HCT116 (cell line): ENCODE results near the gene SLC25A52. TPM values are rescaled to one million over a fixed set of nuclear protein-coding genes. Genes with fewer than 3 reads are reported as not detected.

Experiments used
- ATAC-seq: fragments of 200-7000 bp; cut with Tn5 transposase; 2 replicates; pipeline ENCODE4 v1.9.1; 2020; ENCODE audit warnings: mild to moderate bottlenecking, moderate library complexity
- BruUV-seq: library from RNA; stranded (reverse); fragments of 400-500 nt; replicated peaks from 2 replicates; lab custom pipeline; 2021; lab: Mats Ljungman, UMichigan
- CTCF ChIA-PET: fragments of 300-600 bp; sonication (Branson Sonifier 250); formaldehyde crosslinking; loops from one replicate; lab custom pipeline; 2021; ENCODE audit warnings: antibody characterized with exemption; lab: Charles Lee
- POLR2A ChIA-PET: fragments of 300-600, 350-600 bp; sonication (Branson Sonifier 250); formaldehyde crosslinking; loops from one replicate; lab custom pipeline; 2021; ENCODE audit warnings: antibody characterized with exemption; lab: Charles Lee
- RAD21 ChIA-PET, 2 experiments: fragments of 300-600 bp; sonication (Branson Sonifier 250); formaldehyde crosslinking; loops; one replicate each; lab custom pipeline; 2023; ENCODE audit warnings: low total read pairs in 2 of 2; ENCODE audit not compliant: uncharacterized antibody in 2 of 2, unreplicated experiment in 2 of 2, low non-redundant PET in 1 of 2; lab: Charles Lee
- DNase-seq: peaks from one replicate; pipeline ENCODE4 v3.0.0-alpha.2; 2010; ENCODE audit warnings: low read depth, low spot score
- H2AFZ ChIP-seq: fragments of 200-600 bp; shearing (Covaris generic), sonication (generic); 2 replicates; pipeline ENCODE4 v1.6.1; 2017; ENCODE audit warnings: low read depth, mixed run types, mixed read lengths, antibody characterized with exemption, low read length; ENCODE audit not compliant: poor library complexity, severe bottlenecking
- H3K27ac ChIP-seq: 2 replicates; pipeline ENCODE4 v1.5.1; 2012; ENCODE audit warnings: low read depth, low read length
- H3K27me3 ChIP-seq: fragments of 200-600 bp; sonication (generic); 2 replicates; pipeline ENCODE4 v1.6.1; 2016; ENCODE audit warnings: mixed run types, low read length, mixed read lengths; ENCODE audit not compliant: insufficient read depth
- H3K36me3 ChIP-seq, 2 experiments: fragments of 200-500 bp in 1 of 2; fragments of 200-600 bp in 1 of 2; sonication (Bioruptor generic) in 1 of 2; sonication (generic) in 1 of 2; 2 replicates each; pipeline versions ENCODE4 v1.5.1 to v1.6.1; 2014 to 2016; ENCODE audit warnings: low read length in 2 of 2, inconsistent platforms in 1 of 2, mixed read lengths in 1 of 2, mixed run types in 1 of 2; ENCODE audit not compliant: insufficient read depth in 2 of 2, control insufficient read depth in 1 of 2
- H3K4me1 ChIP-seq, 2 experiments: fragments of 200-600 bp in 1 of 2; sonication (generic) in 1 of 2; 2 replicates each; pipeline versions ENCODE4 v1.5.1 to v1.6.1; 2012 to 2017; ENCODE audit warnings: low read length in 2 of 2, inconsistent platforms in 1 of 2, mild to moderate bottlenecking in 1 of 2, mixed read lengths in 1 of 2, mixed run types in 1 of 2, moderate library complexity in 1 of 2; ENCODE audit not compliant: insufficient read depth in 2 of 2, control insufficient read depth in 1 of 2
- H3K4me2 ChIP-seq: fragments of 200-600 bp; sonication (generic); 2 replicates; pipeline ENCODE4 v1.6.1; 2017; ENCODE audit warnings: mixed run types, low read length, mixed read lengths
- H3K4me3 ChIP-seq, 2 experiments: fragments of 200-600 bp in 1 of 2; sonication (generic) in 1 of 2; replicated peaks in 1 of 2; 2 replicates each; pipeline ENCODE4 v1.5.1; 2011 to 2016; ENCODE audit warnings: low read length in 2 of 2, control low read depth in 1 of 2, low read depth in 1 of 2, mild to moderate bottlenecking in 1 of 2, mixed read lengths in 1 of 2, mixed run types in 1 of 2
- H3K79me2 ChIP-seq: fragments of 200-600 bp; sonication (generic); 2 replicates; pipeline ENCODE4 v1.6.1; 2017; ENCODE audit warnings: mild to moderate bottlenecking, mixed run types, low read length, moderate library complexity, mixed read lengths; ENCODE audit not compliant: insufficient read depth
- H3K9ac ChIP-seq: fragments of 200-600 bp; sonication (generic); 2 replicates; pipeline ENCODE4 v1.6.1; 2016; ENCODE audit warnings: low read length, mixed read lengths
- H3K9me2 ChIP-seq: fragments of 200-600 bp; sonication (generic), shearing (Covaris generic); 2 replicates; pipeline ENCODE4 v1.6.1; 2017; ENCODE audit warnings: mixed run types, mild to moderate bottlenecking, moderate library complexity; ENCODE audit not compliant: insufficient read depth
- H3K9me3 ChIP-seq, 2 experiments: fragments of 200-500 bp in 1 of 2; fragments of 200-600 bp in 1 of 2; sonication (Bioruptor generic) in 1 of 2; sonication (generic) in 1 of 2; 2 replicates each; pipeline ENCODE4 v1.6.1; 2014 to 2017; ENCODE audit warnings: low read length in 2 of 2, mixed read lengths in 2 of 2, inconsistent platforms in 1 of 2, low read depth in 1 of 2, mild to moderate bottlenecking in 1 of 2, mixed run types in 1 of 2, moderate library complexity in 1 of 2; ENCODE audit not compliant: control insufficient read depth in 1 of 2, insufficient read depth in 1 of 2
- H4K20me1 ChIP-seq: fragments of 200-600 bp; sonication (generic), shearing (Covaris generic); 2 replicates; pipeline ENCODE4 v1.6.1; 2017; ENCODE audit warnings: mixed run types, mild to moderate bottlenecking, moderate library complexity; ENCODE audit not compliant: insufficient read depth
- ATF3 ChIP-seq: IDR thresholded peaks from 2 replicates; pipeline ENCODE4 v1.6.1; 2012
- CEBPB ChIP-seq: IDR thresholded peaks from 2 replicates; pipeline ENCODE4 v1.6.1; 2012; ENCODE audit warnings: low read depth
- EGR1 ChIP-seq: IDR thresholded peaks from 2 replicates; pipeline ENCODE4 v1.6.1; 2012; ENCODE audit warnings: low read depth
- ELF1 ChIP-seq: IDR thresholded peaks from 2 replicates; pipeline ENCODE4 v1.6.1; 2012; ENCODE audit warnings: low read depth, borderline replicate concordance
- FOSL1 ChIP-seq: IDR thresholded peaks from 2 replicates; pipeline ENCODE4 v1.6.1; 2012; ENCODE audit warnings: low read depth
- POLR2A ChIP-seq: IDR thresholded peaks from 2 replicates; pipeline ENCODE4 v1.7.0; 2011; ENCODE audit warnings: borderline replicate concordance; ENCODE audit not compliant: insufficient read depth, insufficient read length; ENCODE audit errors: extremely low read depth
- POLR2AphosphoS5 ChIP-seq: IDR thresholded peaks from 2 replicates; pipeline ENCODE4 v1.6.1; 2011; ENCODE audit warnings: mild to moderate bottlenecking, low read depth, low read length, moderate library complexity
- REST ChIP-seq: IDR thresholded peaks from 2 replicates; pipeline ENCODE4 v1.6.1; 2012; ENCODE audit warnings: low read depth
- SP1 ChIP-seq: IDR thresholded peaks from 2 replicates; pipeline ENCODE4 v1.6.1; 2012; ENCODE audit warnings: low read depth
- YY1 ChIP-seq: IDR thresholded peaks from 2 replicates; pipeline ENCODE4 v1.6.1; 2011; ENCODE audit warnings: low read length, low read depth, moderate library complexity, mild to moderate bottlenecking; ENCODE audit not compliant: insufficient replicate concordance; ENCODE audit errors: extremely low read depth
- ZFX ChIP-seq: fragments of 450-650 bp; IDR thresholded peaks from 2 replicates; pipeline ENCODE4 v1.6.1; 2017
- intact Hi-C: fragments of 100-400 bp; cut with micrococcal nuclease; formaldehyde crosslinking; loops from 2 replicates; pipeline ENCODE4 v1.10.0; 2022
- total RNA-seq: library from RNA; stranded (reverse); gene quantifications from one replicate; pipeline ENCODE4 v1.2.1, GENCODE V29; 2021; ENCODE audit not compliant: unreplicated experiment
- TF ChIP-seq, protein P1 (sequence below), 3 experiments: fragments of 200-600 bp in 1 of 3; sonication (generic) in 1 of 3; IDR thresholded peaks in 2 of 3; conservative IDR thresholded peaks in 1 of 3; 2 replicates each; pipeline ENCODE4 v1.5.1; 2012 to 2017; ENCODE audit warnings: low read depth in 2 of 3, low read length in 2 of 3, antibody characterized with exemption in 1 of 3, borderline replicate concordance in 1 of 3, control low read depth in 1 of 3, mild to moderate bottlenecking in 1 of 3, mixed read lengths in 1 of 3, mixed run types in 1 of 3, moderate library complexity in 1 of 3; ENCODE audit not compliant: insufficient read depth in 1 of 3

The SLC25A52 gene
- total RNA-seq, 1 experiment from 2014 or later: not detected

DNA sequence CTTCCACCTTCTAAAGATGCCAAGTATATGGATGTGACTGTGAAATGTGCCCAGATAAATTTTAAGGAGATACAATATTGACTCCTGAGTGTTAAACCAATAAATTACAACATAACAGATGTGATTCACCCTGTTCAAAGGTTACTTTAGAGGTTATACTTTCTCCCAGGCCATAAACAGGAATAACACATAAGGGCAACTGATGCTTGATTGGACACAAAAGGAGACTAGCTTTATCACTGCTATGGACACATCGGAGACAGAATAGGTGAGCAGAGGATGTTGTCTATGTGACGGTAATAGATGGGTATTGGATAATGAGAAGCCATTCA lies 31.9 kb upstream of the SLC25A52 start:
- ATAC-seq (no peak), DNase-seq (no peak)
- Histone ChIP-seq H3K27me3 (no peaks in the 10 kb centered on the region), H4K20me1 (no peaks in the 10 kb centered on the region), H3K4me1 (no peaks in the 10 kb centered on the region), H3K36me3 (no peaks in the 10 kb centered on the region), H2AFZ (no peak overlapping the region), H3K27ac (no peak overlapping the region), H3K9ac (no peak overlapping the region), H3K9me3 (no peaks in the 10 kb centered on the region), H3K4me2 (no peak overlapping the region), H3K9me2 (no peaks in the 10 kb centered on the region), H3K79me2 (no peaks in the 10 kb centered on the region), H3K4me3 (no peak overlapping the region)
- ChIA-PET RAD21 (no interaction called here), CTCF (no interaction called here), POLR2A (no interaction called here)
- BruUV-seq: no TSS peak
- intact Hi-C loops: no loop called here
- TF ChIP-seq EGR1 (no peak), POLR2AphosphoS5 (no peak), FOSL1 (no peak), ZFX (no peak), YY1 (no peak), REST (no peak), SP1 (no peak), ATF3 (no peak), POLR2A (no peak), ELF1 (no peak), CEBPB (no peak)
- TF ChIP-seq, protein P1, sequence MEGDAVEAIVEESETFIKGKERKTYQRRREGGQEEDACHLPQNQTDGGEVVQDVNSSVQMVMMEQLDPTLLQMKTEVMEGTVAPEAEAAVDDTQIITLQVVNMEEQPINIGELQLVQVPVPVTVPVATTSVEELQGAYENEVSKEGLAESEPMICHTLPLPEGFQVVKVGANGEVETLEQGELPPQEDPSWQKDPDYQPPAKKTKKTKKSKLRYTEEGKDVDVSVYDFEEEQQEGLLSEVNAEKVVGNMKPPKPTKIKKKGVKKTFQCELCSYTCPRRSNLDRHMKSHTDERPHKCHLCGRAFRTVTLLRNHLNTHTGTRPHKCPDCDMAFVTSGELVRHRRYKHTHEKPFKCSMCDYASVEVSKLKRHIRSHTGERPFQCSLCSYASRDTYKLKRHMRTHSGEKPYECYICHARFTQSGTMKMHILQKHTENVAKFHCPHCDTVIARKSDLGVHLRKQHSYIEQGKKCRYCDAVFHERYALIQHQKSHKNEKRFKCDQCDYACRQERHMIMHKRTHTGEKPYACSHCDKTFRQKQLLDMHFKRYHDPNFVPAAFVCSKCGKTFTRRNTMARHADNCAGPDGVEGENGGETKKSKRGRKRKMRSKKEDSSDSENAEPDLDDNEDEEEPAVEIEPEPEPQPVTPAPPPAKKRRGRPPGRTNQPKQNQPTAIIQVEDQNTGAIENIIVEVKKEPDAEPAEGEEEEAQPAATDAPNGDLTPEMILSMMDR (IDR thresholded peaks at IDR 0.05 in 2 of 3, conservative IDR thresholded peaks at IDR 0.05 in 1 of 3; ENCODE audit: borderline replicate concordance in 1 of 3, insufficient read depth in 1 of 3, low read depth in 2 of 3, low read length in 2 of 3): no peak
